Measurements from ENCODE around the gene TSNAX.

- TF ChIP-seq POLR2AphosphoS5 (IDR thresholded peaks at IDR 0.05; ENCODE audit: low read depth, low read length) = no peak
- no peak for TF ChIP-seq POLR2A (IDR thresholded peaks at IDR 0.05; ENCODE audit: low read depth, low read length)
- TF ChIP-seq SPI1 (IDR thresholded peaks at IDR 0.05; ENCODE audit: low read depth, low read length) = no peak
- TF ChIP-seq PAX5 (IDR thresholded peaks at IDR 0.05; ENCODE audit: insufficient read depth, low read length, severe bottlenecking) = no peak
- TF ChIP-seq POU2F2 (IDR thresholded peaks at IDR 0.05; ENCODE audit: low read depth, low read length) = no peak
Observed at GRCh38 chr1:231487910-231488309, 40.6 kb upstream of the TSNAX start.

Measured in GM12891 (cell line).